T-cell (primary cell): ENCODE results near the gene LIN28A. TPM values are rescaled to one million over a fixed set of nuclear protein-coding genes. Genes with fewer than 3 reads are reported as not detected.
A peak's percentile ranks its signal among the peaks of the same experiment; 100 is the strongest.
"Not testable (repeated sequence)": the region's sequence is repeated elsewhere in the genome, so short reads cannot be mapped to it uniquely, and the experiment has no call there.

ENCODE experiments used
- ATAC-seq, 4 experiments: fragments of 200-7000 bp in 3 of 4; fragments of 150-1000 bp in 1 of 4; cut with Tn5 transposase; replicated peaks in 1 of 4; 1 replicate in 3 of 4; 2 replicates in 1 of 4; pipeline ENCODE4 v1.10.0; 2021; ENCODE audit warnings: moderate library complexity in 3 of 4, mild to moderate bottlenecking in 2 of 4, moderate number of reproducible peaks in 1 of 4
- CTCF ChIA-PET, 2 donors: fragments of 300-600 bp; sonication (Branson Sonifier 250); formaldehyde crosslinking; loops; one replicate each; lab custom pipeline; 2022; ENCODE audit warnings: antibody characterized with exemption in 2 of 2; lab: Charles Lee
- POLR2A ChIA-PET, 2 donors: fragments of 300-600 bp; sonication (Branson Sonifier 250); formaldehyde crosslinking; loops; one replicate each; lab custom pipeline; 2022; ENCODE audit warnings: antibody characterized with exemption in 2 of 2; lab: Charles Lee
- DNase-seq, 35 experiments: peaks; one replicate each; pipeline versions ENCODE4 v3.0.0 to v3.0.0-alpha.2; 2013 to 2023
- H3K27ac ChIP-seq: one replicate; pipeline ENCODE4 v1.5.1; 2013; ENCODE audit warnings: low read length
- H3K27me3 ChIP-seq, 2 experiments: replicated peaks in 1 of 2; 1 replicate in 1 of 2; 2 replicates in 1 of 2; pipeline versions ENCODE4 v1.6.1 to v1.7.0; 2013; ENCODE audit warnings: low read length in 1 of 2, mixed read lengths in 1 of 2; ENCODE audit not compliant: control insufficient read depth in 2 of 2, insufficient read depth in 2 of 2; ENCODE audit errors: extremely low read depth in 1 of 2
- H3K36me3 ChIP-seq, 2 donors: 1 replicate in 1 of 2; 2 replicates in 1 of 2; pipeline versions ENCODE4 v1.6.1 to v1.7.0; 2013; ENCODE audit warnings: low read length in 1 of 2; ENCODE audit not compliant: control insufficient read depth in 2 of 2, insufficient read depth in 1 of 2; ENCODE audit errors: extremely low read depth in 1 of 2
- H3K4me1 ChIP-seq, 2 experiments: 1 replicate in 1 of 2; 2 replicates in 1 of 2; pipeline versions ENCODE4 v1.6.1 to v1.7.0; 2013; ENCODE audit warnings: low read length in 2 of 2, mixed read lengths in 1 of 2; ENCODE audit not compliant: insufficient read depth in 2 of 2, control insufficient read depth in 1 of 2; ENCODE audit errors: extremely low read depth in 1 of 2
- H3K4me3 ChIP-seq, 2 donors: 1 replicate in 1 of 2; 2 replicates in 1 of 2; pipeline versions ENCODE4 v1.5.1 to v1.7.0; 2013; ENCODE audit warnings: mild to moderate bottlenecking in 2 of 2, low read length in 1 of 2, moderate library complexity in 1 of 2; ENCODE audit not compliant: control insufficient read depth in 1 of 2; ENCODE audit errors: extremely low read depth in 1 of 2
- H3K9me3 ChIP-seq: 2 replicates; pipeline ENCODE4 v1.7.0; 2013
- H3K27ac Mint-ChIP-seq, 2 donors: one replicate each; pipeline ENCODE4 v1.8.0; 2020 to 2021; ENCODE audit warnings: mild to moderate bottlenecking in 2 of 2, mixed read lengths in 2 of 2
- H3K27me3 Mint-ChIP-seq, 2 donors: one replicate each; pipeline ENCODE4 v1.8.0; 2021 to 2022; ENCODE audit warnings: mixed read lengths in 2 of 2
- H3K36me3 Mint-ChIP-seq: one replicate; pipeline ENCODE4 v1.8.0; 2021; ENCODE audit warnings: mixed read lengths
- H3K4me1 Mint-ChIP-seq, 3 donors: one replicate each; pipeline ENCODE4 v1.8.0; 2020 to 2022; ENCODE audit warnings: mixed read lengths in 3 of 3, mild to moderate bottlenecking in 1 of 3
- H3K4me3 Mint-ChIP-seq, 3 donors: one replicate each; pipeline ENCODE4 v1.8.0; 2020 to 2022; ENCODE audit warnings: mild to moderate bottlenecking in 3 of 3, mixed read lengths in 3 of 3, moderate library complexity in 3 of 3
- H3K9me3 Mint-ChIP-seq, 3 donors: one replicate each; pipeline ENCODE4 v1.8.0; 2020 to 2022; ENCODE audit warnings: mixed read lengths in 3 of 3
- WGBS: methylation state at CpG from one replicate; pipeline ENCODE4 v1.1.5; 2013; ENCODE audit warnings: missing lambda C conversion rate; ENCODE audit not compliant: insufficient coverage; 5-methylcytosine and 5-hydroxymethylcytosine counted together
- total RNA-seq, 35 experiments: library from RNA in 6 of 35; stranded (reverse) in 6 of 35; fragments of 120-200 nt in 1 of 35; gene quantifications; one replicate each; pipeline versions ENCODE4 v1.2.1 to v1.2.4 and lab custom pipeline; 2013 to 2026

Gene LIN28A
- total RNA-seq, 5 donors from 2014 or later (not counting 1 experiment from before 2014, with no cell fraction given) = 0.95 to 1.3 (median 1.1) TPM; not detected in 2

- H3K27ac Mint-ChIP-seq = no peak overlapping the region
- Histone ChIP-seq H3K4me1 (peaks cover 17 to 80% of the 10 kb centered on the region in 2 experiments), H3K36me3 (no peaks in the 10 kb centered on the region), H3K27me3 (peaks cover 0 to 10% of the 10 kb centered on the region in 2 experiments), H3K9me3 (no peaks in the 10 kb centered on the region), H3K4me3 (peak overlapping the region in 1 of 2 donors; percentile 6), H3K27ac (no peak overlapping the region)
- WGBS = 82% methylated on average over 6 of the region's 6 CpGs
- ATAC-seq = no peak
- no peak overlapping the region for H3K4me3 Mint-ChIP-seq
- POLR2A ChIA-PET = no interaction called here
- DNase-seq = no peak
- no peaks in the 10 kb centered on the region for H3K9me3 Mint-ChIP-seq
- no peaks in the 10 kb centered on the region for H3K36me3 Mint-ChIP-seq
- peaks cover 52 to 73% (median 59%) of the 10 kb centered on the region in 3 donors for H3K4me1 Mint-ChIP-seq
- H3K27me3 Mint-ChIP-seq = peaks cover 0 to 2% of the 10 kb centered on the region in 2 donors
- CTCF ChIA-PET = interaction anchor here in 1 of 2 donors (0.6 kb wide), 1 partner anchor 548 kb away, joined by 3 read pairs; the partner anchor contains the start of gene MTFR1L
These were observed 43.2 kb upstream of the LIN28A start for GRCh38 chr1:26367441-26367840.

GRCh38 chr1:26368006-26368405 lies 42.6 kb upstream of the LIN28A start:
- Histone ChIP-seq H3K27me3 (peaks cover 0 to 10% of the 10 kb centered on the region in 2 experiments), H3K36me3 (no peaks in the 10 kb centered on the region), H3K9me3 (no peaks in the 10 kb centered on the region), H3K4me1 (peaks cover 20 to 80% of the 10 kb centered on the region in 2 experiments), H3K27ac (no peak overlapping the region), H3K4me3 (no peak overlapping the region)
- Mint-ChIP-seq H3K27me3 (no peaks in the 10 kb centered on the region), H3K9me3 (no peaks in the 10 kb centered on the region), H3K36me3 (no peaks in the 10 kb centered on the region), H3K27ac (peak overlapping the region in 1 of 2 donors; percentile 66), H3K4me1 (peaks cover 56 to 73% (median 60%) of the 10 kb centered on the region in 3 donors), H3K4me3 (peak overlapping the region in 2 of 3 donors; percentile 13 to 28)
- DNase-seq = no peak
- 80% methylated on average over 1 of the region's 4 CpGs for WGBS
- ATAC-seq = no peak
- ChIA-PET CTCF (no interaction called here), POLR2A (no interaction called here)

- no peak overlapping the region for H3K27ac ChIP-seq
- ChIA-PET POLR2A (no interaction called here), CTCF (no interaction called here)
- no peak overlapping the region for H3K4me3 ChIP-seq
- Mint-ChIP-seq H3K27ac (peak overlapping the region; percentile 58 to 61), H3K4me3 (peak overlapping the region in 1 of 3 donors; percentile 31), H3K27me3 (no peaks in the 10 kb centered on the region), H3K36me3 (no peaks in the 10 kb centered on the region), H3K9me3 (no peaks in the 10 kb centered on the region), H3K4me1 (peaks cover 56 to 73% (median 61%) of the 10 kb centered on the region in 3 donors)
- no peaks in the 10 kb centered on the region for H3K36me3 ChIP-seq
- ATAC-seq (no peak), DNase-seq (no peak)
- H3K4me1 ChIP-seq = peaks cover 18 to 80% of the 10 kb centered on the region in 2 experiments
- H3K9me3 ChIP-seq = no peaks in the 10 kb centered on the region
- peaks cover 0 to 10% of the 10 kb centered on the region in 2 experiments for H3K27me3 ChIP-seq
- WGBS = 100% methylated on average over 2 of the region's 3 CpGs
These were observed 42.1 kb upstream of the LIN28A start for GRCh38 chr1:26368486-26368885.

- Mint-ChIP-seq H3K4me3 (peak overlapping the region; percentile 42 to 74 (median 52)), H3K36me3 (no peaks in the 10 kb centered on the region), H3K4me1 (peaks cover 64 to 79% (median 69%) of the 10 kb centered on the region in 3 donors), H3K27me3 (no peaks in the 10 kb centered on the region), H3K27ac (peak overlapping the region; percentile 87 to 99), H3K9me3 (no peaks in the 10 kb centered on the region)
- H3K4me3 ChIP-seq = peak overlapping the region in 1 of 2 donors; percentile 42
- H3K9me3 ChIP-seq = no peaks in the 10 kb centered on the region
- H3K36me3 ChIP-seq = no peaks in the 10 kb centered on the region
- peaks cover 35 to 86% of the 10 kb centered on the region in 2 experiments for H3K4me1 ChIP-seq
- DNase-seq = peak in 4 of 35 experiments; percentile 6 to 36 (median 25)
- peak overlapping the region; percentile 53 for H3K27ac ChIP-seq
- no peaks in the 10 kb centered on the region for H3K27me3 ChIP-seq
- CTCF ChIA-PET = no interaction called here
- POLR2A ChIA-PET = interaction anchor here in 1 of 2 donors (0.6 to 0.7 kb wide), 2 partner anchors 9 to 10 kb away, joined by 6 to 11 read pairs; no protein-coding TSS in a partner anchor
- ATAC-seq = peak in 3 of 4 experiments; percentile 24 to 38 (median 30)
- WGBS = 48% methylated on average over 3 of the region's 6 CpGs
These were observed 39.8 kb upstream of the LIN28A start for GRCh38 chr1:26370591-26371382.

- Histone ChIP-seq H3K27me3 (no peaks in the 10 kb centered on the region), H3K4me1 (peaks cover 41 to 96% of the 10 kb centered on the region in 2 experiments), H3K27ac (peak overlapping the region; percentile 66), H3K4me3 (no peak overlapping the region), H3K9me3 (no peaks in the 10 kb centered on the region), H3K36me3 (no peaks in the 10 kb centered on the region)
- ATAC-seq = no peak
- ChIA-PET POLR2A (no interaction called here), CTCF (no interaction called here)
- no peaks in the 10 kb centered on the region for H3K9me3 Mint-ChIP-seq
- peak overlapping the region in 1 of 3 donors; percentile 74 for H3K4me3 Mint-ChIP-seq
- peaks cover 77 to 89% (median 78%) of the 10 kb centered on the region in 3 donors for H3K4me1 Mint-ChIP-seq
- no peak for DNase-seq
- H3K27me3 Mint-ChIP-seq = no peaks in the 10 kb centered on the region
- H3K36me3 Mint-ChIP-seq = no peaks in the 10 kb centered on the region
- peak overlapping the region; percentile 87 to 99 for H3K27ac Mint-ChIP-seq
- WGBS = 100% methylated on average over 2 of the region's 5 CpGs
These were observed 38.6 kb upstream of the LIN28A start for GRCh38 chr1:26372039-26372438.

- H3K27ac Mint-ChIP-seq = peak within 1 kb of the TSS; percentile 87 to 99
- peaks cover 83 to 92% (median 84%) of the 10 kb centered on the region in 3 donors for H3K4me1 Mint-ChIP-seq
- H3K27me3 Mint-ChIP-seq, H3K4me3 ChIP-seq, H3K9me3 Mint-ChIP-seq, DNase-seq, H3K36me3 Mint-ChIP-seq, ATAC-seq, H3K9me3 ChIP-seq, H3K36me3 ChIP-seq, H3K27me3 ChIP-seq: not testable (repeated sequence)
- peak within 1 kb of the TSS; percentile 10 to 74 (median 39) for H3K4me3 Mint-ChIP-seq
- Histone ChIP-seq H3K4me1 (peaks cover 45 to 97% of the 10 kb centered on the region in 2 experiments), H3K27ac (peak within 1 kb of the TSS; percentile 66)
- 73% methylated on average over 3 of the region's 3 CpGs for WGBS
- CTCF ChIA-PET = interaction anchor here in 1 of 2 donors (2.5 kb wide), 1 partner anchor 8 kb away, joined by 10 read pairs; no protein-coding TSS in a partner anchor
- POLR2A ChIA-PET = interaction anchor here in 1 of 2 donors (0.9 kb wide), 1 partner anchor 10 kb away, joined by 4 read pairs; no protein-coding TSS in a partner anchor
These were observed 38.0 kb upstream of the LIN28A start, which contains the start of gene ZNF683 for GRCh38 chr1:26372611-26373010. TSS of gene ZNF683 (minus strand) at chr1:26372750. CDS start at chr1:26368571, 4,179 bp downstream.
